CD14-positive monocyte (primary cell): ENCODE results near the gene TBC1D19. TPM values are rescaled to one million over a fixed set of nuclear protein-coding genes. Genes with fewer than 3 reads are reported as not detected.

ENCODE experiments used
- DNase-seq, 3 donors: peaks; one replicate each; pipeline ENCODE4 v3.0.0-alpha.2; 2011 to 2022
- H2AFZ ChIP-seq: 2 replicates; pipeline ENCODE4 v1.6.0; 2012; ENCODE audit warnings: mild to moderate bottlenecking, low read depth, low read length, inconsistent platforms; ENCODE audit not compliant: insufficient read depth, poor library complexity, severe bottlenecking
- H3K27ac ChIP-seq, 2 donors: 1 replicate in 1 of 2; 2 replicates in 1 of 2; pipeline ENCODE4 v1.5.1; 2012 to 2013; ENCODE audit warnings: low read length in 2 of 2, control low read depth in 1 of 2, inconsistent platforms in 1 of 2, low read depth in 1 of 2, mild to moderate bottlenecking in 1 of 2
- H3K27me3 ChIP-seq, 2 donors: one replicate each; pipeline versions ENCODE4 v1.6.0 to v1.6.1; 2011 to 2013; ENCODE audit warnings: low read length in 2 of 2; ENCODE audit not compliant: control insufficient read depth in 2 of 2, insufficient read depth in 2 of 2
- H3K36me3 ChIP-seq, 2 donors: replicated peaks in 1 of 2; 1 replicate in 1 of 2; 2 replicates in 1 of 2; pipeline versions ENCODE4 v1.5.1 to v1.6.1; 2012 to 2013; ENCODE audit warnings: low read length in 2 of 2, control low read depth in 1 of 2, inconsistent platforms in 1 of 2, mild to moderate bottlenecking in 1 of 2; ENCODE audit not compliant: insufficient read depth in 2 of 2, control insufficient read depth in 1 of 2
- H3K4me1 ChIP-seq, 2 donors: 1 replicate in 1 of 2; 2 replicates in 1 of 2; pipeline versions ENCODE4 v1.5.1 to v1.6.1; 2012 to 2013; ENCODE audit warnings: low read length in 2 of 2, control low read depth in 1 of 2, inconsistent platforms in 1 of 2, mild to moderate bottlenecking in 1 of 2, moderate library complexity in 1 of 2; ENCODE audit not compliant: insufficient read depth in 2 of 2, control insufficient read depth in 1 of 2
- H3K4me2 ChIP-seq: replicated peaks from 2 replicates; pipeline ENCODE3; 2012; ENCODE audit warnings: low read length, moderate library complexity, mild to moderate bottlenecking; ENCODE audit not compliant: poor library complexity, severe bottlenecking; ENCODE audit errors: extremely low read depth
- H3K4me3 ChIP-seq, 3 experiments: fragments of 200-600 bp in 1 of 3; sonication (generic) in 1 of 3; replicated peaks in 1 of 3; 1 replicate in 2 of 3; 2 replicates in 1 of 3; pipeline ENCODE4 v1.5.1; 2011 to 2013; ENCODE audit warnings: low read length in 3 of 3, mild to moderate bottlenecking in 3 of 3, control low read depth in 2 of 3, low read depth in 2 of 3, inconsistent platforms in 1 of 3, moderate library complexity in 1 of 3
- H3K79me2 ChIP-seq: 2 replicates; pipeline ENCODE4 v1.6.0; 2012; ENCODE audit warnings: mild to moderate bottlenecking, control low read depth, inconsistent platforms, low read length, moderate library complexity; ENCODE audit not compliant: insufficient read depth
- H3K9ac ChIP-seq: 2 replicates; pipeline ENCODE4 v1.6.0; 2017; ENCODE audit warnings: low read length, mild to moderate bottlenecking; ENCODE audit not compliant: insufficient read depth, poor library complexity, severe bottlenecking
- H3K9me3 ChIP-seq, 2 donors: replicated peaks in 1 of 2; 1 replicate in 1 of 2; 2 replicates in 1 of 2; pipeline versions ENCODE4 v1.5.1 to v1.6.1; 2012 to 2013; ENCODE audit warnings: low read length in 2 of 2, control low read depth in 1 of 2; ENCODE audit not compliant: control insufficient read depth in 1 of 2, insufficient read depth in 1 of 2
- H4K20me1 ChIP-seq: 2 replicates; pipeline ENCODE4 v1.6.0; 2012; ENCODE audit warnings: mild to moderate bottlenecking, low read length, control low read depth, moderate library complexity; ENCODE audit not compliant: insufficient read depth
- H3K27ac Mint-ChIP-seq, 7 donors: one replicate each; pipeline ENCODE4 v1.8.0; 2020; ENCODE audit warnings: mild to moderate bottlenecking in 7 of 7, mixed read lengths in 7 of 7, moderate library complexity in 6 of 7, inconsistent platforms in 2 of 7
- H3K27me3 Mint-ChIP-seq, 3 donors: one replicate each; pipeline ENCODE4 v1.8.0; 2021 to 2022; ENCODE audit warnings: low read depth in 3 of 3, mild to moderate bottlenecking in 3 of 3, mixed read lengths in 3 of 3, moderate library complexity in 3 of 3, inconsistent platforms in 1 of 3
- H3K36me3 Mint-ChIP-seq, 2 donors: one replicate each; pipeline ENCODE4 v1.8.0; 2020; ENCODE audit warnings: mixed read lengths in 2 of 2, inconsistent platforms in 1 of 2, mild to moderate bottlenecking in 1 of 2
- H3K4me1 Mint-ChIP-seq: one replicate; pipeline ENCODE4 v1.8.0; 2020; ENCODE audit warnings: mild to moderate bottlenecking, mixed read lengths
- H3K4me3 Mint-ChIP-seq, 2 donors: one replicate each; pipeline ENCODE4 v1.8.0; 2020; ENCODE audit warnings: mild to moderate bottlenecking in 2 of 2, mixed read lengths in 2 of 2, moderate library complexity in 1 of 2
- H3K9me3 Mint-ChIP-seq, 7 donors: one replicate each; pipeline ENCODE4 v1.8.0; 2020 to 2022; ENCODE audit warnings: mixed read lengths in 7 of 7, mild to moderate bottlenecking in 6 of 7, moderate library complexity in 6 of 7, inconsistent platforms in 2 of 7
- CTCF ChIP-seq: fragments of 200-600 bp; IDR thresholded peaks from one replicate; pipeline ENCODE4 v1.8.0; 2022; ENCODE audit warnings: antibody characterized with exemption, mild to moderate bottlenecking
- WGBS: methylation state at CpG from one replicate; pipeline ENCODE4 v1.1.5; 2013; ENCODE audit warnings: missing lambda C conversion rate; ENCODE audit not compliant: insufficient coverage; 5-methylcytosine and 5-hydroxymethylcytosine counted together
- intact Hi-C, 2 donors: fragments of 100-400 bp; cut with micrococcal nuclease; formaldehyde crosslinking; loops; one replicate each; pipeline versions ENCODE4 v1.15.0 to v1.15.1; 2023
- polyA plus RNA-seq, 3 donors: library from polyadenylated mRNA; depleted of rRNA in 1 of 3; unstranded in 2 of 3; stranded (reverse) in 1 of 3; fragments of 300-500 nt in 2 of 3; fragments of >200 nt in 1 of 3; fragmentation: Illumina TruSeq in 2 of 3; gene quantifications; 1 replicate in 2 of 3; 2 replicates in 1 of 3; pipeline ENCODE4 v1.2.3, GENCODE V29; 2012 to 2021

Gene TBC1D19
- polyA plus RNA-seq, 3 donors: 0.19 to 0.84 (median 0.33) TPM

DNA sequence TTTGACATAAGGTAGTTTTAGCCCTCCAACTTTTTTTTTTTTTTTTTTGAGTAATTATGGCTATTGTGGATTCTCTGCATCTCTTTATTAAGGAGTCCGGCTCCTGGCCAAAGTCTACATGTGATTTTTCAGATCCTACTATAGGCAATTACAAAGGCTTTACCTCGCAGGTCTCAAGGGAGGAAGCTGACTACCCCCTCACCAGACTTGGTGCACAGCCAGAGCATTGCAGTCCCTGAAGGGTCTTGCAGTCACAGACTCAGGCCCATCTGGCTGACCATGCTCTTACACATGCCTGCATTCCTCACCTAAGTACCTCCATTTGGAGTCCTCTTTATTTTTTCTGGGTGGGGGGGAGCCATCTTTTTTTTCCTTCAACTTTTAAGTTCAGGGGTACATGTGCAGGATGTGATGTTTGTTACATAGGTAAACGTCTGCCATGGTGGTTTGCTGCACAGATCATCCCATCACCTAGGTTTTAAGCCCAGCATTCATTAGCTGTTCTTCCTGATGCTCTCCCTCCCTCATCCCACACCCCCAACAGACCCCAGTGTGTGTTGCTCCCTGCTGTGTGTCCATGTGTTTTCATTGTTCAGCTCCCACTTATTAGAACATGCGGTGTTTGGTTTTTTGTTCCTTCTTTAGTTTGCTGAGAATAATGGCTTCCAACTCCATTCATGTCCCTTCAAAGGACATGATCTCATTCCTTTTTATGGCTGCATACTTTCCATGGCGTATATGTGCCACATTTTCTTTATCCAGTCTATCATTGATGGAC is 188.4 kb downstream of the TBC1D19 start:
- peaks cover 0 to 2% of the 10 kb centered on the region in 2 donors for H3K36me3 Mint-ChIP-seq
- H3K9me3 ChIP-seq: peaks cover 0 to 4% of the 10 kb centered on the region in 2 donors
- H2AFZ ChIP-seq: no peak overlapping the region
- no peaks in the 10 kb centered on the region for H4K20me1 ChIP-seq
- no peak overlapping the region for H3K4me3 Mint-ChIP-seq
- H3K27me3 Mint-ChIP-seq: peaks cover 0 to 2% (median 0%) of the 10 kb centered on the region in 3 donors
- H3K9ac ChIP-seq: no peak overlapping the region
- TF ChIP-seq CTCF: no peak
- H3K27ac ChIP-seq: no peak overlapping the region
- H3K4me1 Mint-ChIP-seq: peaks cover 1% of the 10 kb centered on the region
- H3K4me3 ChIP-seq: no peak overlapping the region
- H3K4me2 ChIP-seq: no peak overlapping the region
- DNase-seq: no peak
- no peaks in the 10 kb centered on the region for H3K27me3 ChIP-seq
- intact Hi-C loops: no loop called here
- no CpG with 5 or more reads among the region's 5 CpGs for WGBS
- no peak overlapping the region for H3K27ac Mint-ChIP-seq
- H3K36me3 ChIP-seq: no peaks in the 10 kb centered on the region
- no peaks in the 10 kb centered on the region for H3K79me2 ChIP-seq
- no peaks in the 10 kb centered on the region for H3K4me1 ChIP-seq
- peaks cover 0 to 2% (median 2%) of the 10 kb centered on the region in 7 donors for H3K9me3 Mint-ChIP-seq

DNA sequence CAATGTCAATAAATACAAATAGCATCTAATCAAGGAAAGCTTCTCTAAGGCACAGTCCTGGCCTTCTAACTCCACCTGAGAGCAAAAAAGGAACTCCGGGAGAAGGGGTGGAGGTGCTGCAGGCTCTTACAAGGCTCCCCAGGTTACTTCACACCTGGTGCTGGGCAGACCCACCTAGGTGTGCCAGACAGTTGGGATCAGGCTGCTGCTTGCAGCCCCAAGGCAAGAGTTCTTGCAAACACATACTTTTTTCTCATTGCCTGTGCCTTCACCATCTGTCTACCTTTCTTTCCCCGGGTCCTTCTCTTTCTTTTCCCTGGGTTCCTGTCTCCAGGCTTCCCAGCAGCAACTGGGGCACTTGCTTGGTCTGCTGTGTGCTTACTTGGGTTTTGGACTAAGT is 195.3 kb downstream of the TBC1D19 start:
- intact Hi-C loops: no loop called here
- no peak for DNase-seq
- no peak for TF ChIP-seq CTCF
- H3K36me3 ChIP-seq: no peaks in the 10 kb centered on the region
- Mint-ChIP-seq H3K36me3 (peaks cover 0 to 2% of the 10 kb centered on the region in 2 donors), H3K4me3 (no peak overlapping the region), H3K27ac (no peak overlapping the region), H3K9me3 (peaks cover 0 to 2% (median 0%) of the 10 kb centered on the region in 7 donors), H3K27me3 (peaks cover 1 to 3% (median 2%) of the 10 kb centered on the region in 3 donors), H3K4me1 (no peaks in the 10 kb centered on the region)
- WGBS: 100% methylated on average over 1 of the region's 2 CpGs
- no peaks in the 10 kb centered on the region for H3K9me3 ChIP-seq
- H2AFZ ChIP-seq: no peak overlapping the region
- H3K4me2 ChIP-seq: no peak overlapping the region
- H3K4me1 ChIP-seq: no peaks in the 10 kb centered on the region
- no peak overlapping the region for H3K27ac ChIP-seq
- no peaks in the 10 kb centered on the region for H3K27me3 ChIP-seq
- H3K79me2 ChIP-seq: no peaks in the 10 kb centered on the region
- no peak overlapping the region for H3K4me3 ChIP-seq
- H3K9ac ChIP-seq: no peak overlapping the region
- no peaks in the 10 kb centered on the region for H4K20me1 ChIP-seq
